HFF-Myc (cell line): ENCODE results near the gene HES7.

ENCODE experiments used
- DNase-seq: peaks from one replicate; pipeline ENCODE4 v3.0.0-alpha.2; 2011; ENCODE audit warnings: low read depth; ENCODE audit errors: extremely low read depth
- H3K4me3 ChIP-seq: replicated peaks from 2 replicates; pipeline ENCODE4 v1.5.1; 2011; ENCODE audit warnings: low read depth, mild to moderate bottlenecking, control low read depth, low read length
- TF ChIP-seq, protein P1 (sequence below): IDR thresholded peaks from 2 replicates; pipeline ENCODE4 v1.5.1; 2012; ENCODE audit warnings: mild to moderate bottlenecking, low read depth, low read length, control low read depth; ENCODE audit errors: missing control alignments

HES7 gene

DNA sequence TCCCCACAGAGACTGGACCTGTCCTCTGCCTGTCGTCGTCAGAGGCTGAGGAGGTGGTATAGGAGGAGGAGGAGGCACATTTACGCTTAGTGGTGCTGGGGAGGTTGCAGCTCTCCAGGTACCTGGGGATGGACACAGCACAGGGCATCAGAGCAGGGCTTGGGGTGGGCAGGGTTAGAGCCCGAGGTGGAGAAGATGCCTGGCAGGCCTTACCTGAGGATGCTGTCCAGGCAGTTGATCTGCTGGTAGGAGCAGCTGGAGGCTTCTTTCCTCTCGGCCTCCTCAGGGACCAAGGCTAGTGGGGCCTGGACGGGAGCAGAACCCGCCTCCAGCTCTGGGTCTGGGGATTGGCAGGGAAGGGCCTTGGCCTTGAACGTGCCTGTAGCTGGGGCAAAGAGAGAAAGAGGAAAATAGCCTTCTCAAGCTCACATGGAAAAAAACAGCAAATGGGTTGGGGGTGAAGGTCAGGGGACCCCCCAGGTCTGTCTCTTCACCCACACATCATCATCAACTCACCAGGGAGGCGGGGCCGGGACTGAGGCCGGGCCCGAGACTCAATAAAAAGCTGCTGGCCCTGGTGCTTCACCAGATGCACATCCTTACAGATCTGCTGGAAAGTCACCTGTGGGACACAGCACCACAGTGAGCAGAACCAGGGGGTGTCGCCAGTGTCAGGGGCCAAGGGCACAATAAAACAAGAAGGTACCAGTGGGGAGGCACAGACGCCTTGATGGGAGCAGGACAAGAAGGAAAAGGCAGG lies 22.7 kb upstream of the HES7 start:
- TF ChIP-seq, protein P1, sequence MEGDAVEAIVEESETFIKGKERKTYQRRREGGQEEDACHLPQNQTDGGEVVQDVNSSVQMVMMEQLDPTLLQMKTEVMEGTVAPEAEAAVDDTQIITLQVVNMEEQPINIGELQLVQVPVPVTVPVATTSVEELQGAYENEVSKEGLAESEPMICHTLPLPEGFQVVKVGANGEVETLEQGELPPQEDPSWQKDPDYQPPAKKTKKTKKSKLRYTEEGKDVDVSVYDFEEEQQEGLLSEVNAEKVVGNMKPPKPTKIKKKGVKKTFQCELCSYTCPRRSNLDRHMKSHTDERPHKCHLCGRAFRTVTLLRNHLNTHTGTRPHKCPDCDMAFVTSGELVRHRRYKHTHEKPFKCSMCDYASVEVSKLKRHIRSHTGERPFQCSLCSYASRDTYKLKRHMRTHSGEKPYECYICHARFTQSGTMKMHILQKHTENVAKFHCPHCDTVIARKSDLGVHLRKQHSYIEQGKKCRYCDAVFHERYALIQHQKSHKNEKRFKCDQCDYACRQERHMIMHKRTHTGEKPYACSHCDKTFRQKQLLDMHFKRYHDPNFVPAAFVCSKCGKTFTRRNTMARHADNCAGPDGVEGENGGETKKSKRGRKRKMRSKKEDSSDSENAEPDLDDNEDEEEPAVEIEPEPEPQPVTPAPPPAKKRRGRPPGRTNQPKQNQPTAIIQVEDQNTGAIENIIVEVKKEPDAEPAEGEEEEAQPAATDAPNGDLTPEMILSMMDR, result no peak
- no peak for DNase-seq
- no peak overlapping the region for H3K4me3 ChIP-seq

GRCh38 chr17:8145811-8146210 lies 21.9 kb upstream of the HES7 start:
- DNase-seq, result no peak
- no peak overlapping the region for H3K4me3 ChIP-seq
- TF ChIP-seq, protein P1, result no peak

DNA sequence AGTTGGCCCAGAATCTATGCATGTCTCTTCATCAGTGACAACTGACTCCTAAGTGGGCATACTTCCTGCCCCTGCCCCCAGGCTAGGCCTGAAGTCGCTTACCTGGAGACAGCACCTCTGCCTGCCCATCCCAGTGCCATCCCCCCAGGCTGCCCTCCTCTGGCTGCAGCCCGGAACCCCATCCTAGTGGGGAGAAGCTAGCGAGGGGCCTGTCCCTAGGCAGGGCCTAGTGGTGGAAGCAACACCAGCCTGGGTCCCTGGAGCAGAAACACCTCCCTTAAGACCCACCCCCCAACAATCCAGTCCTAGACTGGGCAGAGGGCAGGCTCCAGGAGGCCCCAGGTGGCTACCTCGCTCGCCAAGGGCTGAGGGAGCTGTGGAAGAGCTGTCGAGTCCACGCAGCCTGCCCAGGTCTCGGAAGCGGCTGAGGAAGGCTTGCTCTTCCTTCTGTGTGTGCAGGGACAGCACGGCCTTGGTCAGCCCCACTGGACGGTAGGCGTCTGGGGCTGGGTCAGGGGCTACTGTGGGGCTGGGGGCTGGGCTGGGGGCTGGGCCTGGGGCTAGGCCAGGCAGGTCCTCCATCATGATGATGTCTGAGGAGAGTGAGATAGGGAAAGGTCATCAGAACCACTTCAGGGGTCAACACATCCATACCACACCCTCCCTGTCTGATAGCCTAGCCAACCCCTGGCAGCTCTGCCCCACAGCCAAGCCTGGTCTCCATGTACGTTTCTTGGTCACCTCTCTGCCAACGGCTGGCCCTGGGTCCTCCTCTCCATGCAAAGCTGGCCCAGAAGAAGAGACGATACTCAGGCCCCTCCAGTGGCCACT lies 20.7 kb upstream of the HES7 start:
- H3K4me3 ChIP-seq, result no peak overlapping the region
- DNase-seq, result no peak

GRCh38 chr17:8143581-8144400 lies 19.9 kb upstream of the HES7 start:
- no peak overlapping the region for H3K4me3 ChIP-seq
- TF ChIP-seq, protein P1, result no peak
- DNase-seq, result no peak

More for the DNA sequence above, 20.7 kb upstream of the HES7 start:
- TF ChIP-seq, protein P1, result no peak

DNA sequence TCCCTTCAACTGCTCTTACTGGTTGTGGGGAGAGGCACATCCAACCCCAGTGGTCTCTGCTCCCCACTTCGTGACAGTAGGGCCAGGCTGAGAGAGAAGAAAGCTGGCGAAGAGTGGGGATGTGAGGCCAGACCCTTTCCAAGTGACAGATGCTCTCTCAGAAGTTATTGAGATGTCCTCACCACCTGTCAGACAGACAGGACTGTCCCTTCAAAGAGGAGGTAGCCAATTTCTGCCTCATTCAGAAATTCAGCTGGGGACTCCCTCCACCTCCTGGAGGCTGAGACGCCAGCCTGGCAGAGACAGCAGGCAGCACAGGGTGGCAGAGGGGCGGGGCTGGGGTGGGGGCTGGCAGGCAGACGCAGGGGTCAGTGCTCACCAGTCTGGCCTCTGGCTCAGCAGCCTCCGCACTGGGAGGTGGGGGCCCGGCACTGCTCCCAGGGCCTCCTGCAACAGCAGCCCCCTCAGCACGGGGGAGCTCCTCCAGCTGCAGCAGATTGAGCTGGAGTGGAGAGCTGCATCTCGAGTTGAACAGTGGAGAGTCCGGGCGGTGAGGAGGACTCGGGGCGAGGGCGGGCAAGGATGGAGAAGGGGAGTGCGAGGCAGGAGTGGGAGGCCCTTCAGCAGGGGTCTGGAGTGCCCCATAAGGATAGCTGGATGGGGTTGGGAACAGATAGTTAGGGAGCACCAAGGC lies 19.1 kb upstream of the HES7 start:
- no peak overlapping the region for H3K4me3 ChIP-seq
- DNase-seq, result no peak
- TF ChIP-seq, protein P1, result no peak
